Spinal cord (tissue), 10 donors: ENCODE data around the gene EDA. TPM values are rescaled to one million over a fixed set of nuclear protein-coding genes. Genes with fewer than 3 reads are reported as not detected.

ENCODE experiments used
- DNase-seq, 6 donors: peaks; one replicate each; pipeline versions ENCODE4 v3.0.0 to v3.0.0-alpha.2; 2013 to 2015; ENCODE audit warnings: low spot score in 6 of 6, low read depth in 4 of 6
- H3K27ac ChIP-seq: one replicate; pipeline ENCODE4 v1.5.1; 2013; ENCODE audit warnings: low read depth, low read length, control low read depth
- H3K27me3 ChIP-seq: one replicate; pipeline ENCODE4 v1.6.1; 2013; ENCODE audit warnings: low read length; ENCODE audit not compliant: control insufficient read depth, insufficient read depth
- H3K36me3 ChIP-seq: one replicate; pipeline ENCODE4 v1.6.1; 2013; ENCODE audit warnings: low read length; ENCODE audit not compliant: control insufficient read depth, insufficient read depth
- H3K4me1 ChIP-seq: one replicate; pipeline ENCODE4 v1.6.1; 2013; ENCODE audit warnings: low read length; ENCODE audit not compliant: control insufficient read depth, insufficient read depth
- H3K4me3 ChIP-seq: one replicate; pipeline ENCODE4 v1.5.1; 2013; ENCODE audit warnings: low read depth, low read length, control low read depth
- H3K9me3 ChIP-seq: one replicate; pipeline ENCODE4 v1.6.1; 2013; ENCODE audit warnings: low read length; ENCODE audit not compliant: control insufficient read depth, insufficient read depth
- WGBS: methylation state at CpG from one replicate; pipeline ENCODE4 v1.1.5; 2013; ENCODE audit warnings: missing lambda C conversion rate; ENCODE audit not compliant: insufficient coverage; 5-methylcytosine and 5-hydroxymethylcytosine counted together
- polyA plus RNA-seq, 2 donors: library from polyadenylated mRNA; unstranded; fragments of 120-200 nt; gene quantifications; one replicate each; pipeline ENCODE4 v1.2.1, GENCODE V29; 2013; ENCODE audit not compliant: insufficient read length in 2 of 2
- total RNA-seq, 2 donors: library from RNA; depleted of rRNA in 1 of 2; stranded (reverse); fragments of 120-200 nt in 1 of 2; fragments of >200 nt in 1 of 2; gene quantifications; one replicate each; pipeline versions ENCODE4 v1.2.3 to v1.2.4, GENCODE V29; 2013 to 2014
- donor health status: healthy.

Gene EDA
- total and polyA plus RNA-seq, 4 donors: 3.5 to 15.2 (median 6.9) TPM

- Histone ChIP-seq H3K4me3 (no peak overlapping the region), H3K9me3 (peaks cover 2% of the 10 kb centered on the region), H3K27me3 (no peaks in the 10 kb centered on the region), H3K36me3 (no peaks in the 10 kb centered on the region), H3K4me1 (peaks cover 4% of the 10 kb centered on the region), H3K27ac (no peak overlapping the region)
- DNase-seq: no peak
These were observed 392.0 kb downstream of the EDA start for GRCh38 chrX:70007946-70008345.

GRCh38 chrX:70009049-70009448 is 393.1 kb downstream of the EDA start:
- DNase-seq: no peak
- Histone ChIP-seq H3K27ac (no peak overlapping the region), H3K36me3 (no peaks in the 10 kb centered on the region), H3K9me3 (peaks cover 2% of the 10 kb centered on the region), H3K27me3 (no peaks in the 10 kb centered on the region), H3K4me1 (peaks cover 15% of the 10 kb centered on the region), H3K4me3 (no peak overlapping the region)

GRCh38 chrX:70009970-70010369 is 394.1 kb downstream of the EDA start:
- Histone ChIP-seq H3K4me1 (peaks cover 16% of the 10 kb centered on the region), H3K27ac (no peak overlapping the region), H3K27me3 (no peaks in the 10 kb centered on the region), H3K36me3 (no peaks in the 10 kb centered on the region), H3K4me3 (no peak overlapping the region), H3K9me3 (peaks cover 2% of the 10 kb centered on the region)
- no CpG with 5 or more reads among the region's 2 CpGs for WGBS
- no peak for DNase-seq

GRCh38 chrX:70012756-70013155 is 396.8 kb downstream of the EDA start:
- Histone ChIP-seq H3K27ac (no peak overlapping the region), H3K4me3 (no peak overlapping the region), H3K9me3 (no peaks in the 10 kb centered on the region), H3K27me3 (no peaks in the 10 kb centered on the region), H3K36me3 (no peaks in the 10 kb centered on the region), H3K4me1 (peaks cover 16% of the 10 kb centered on the region)
- DNase-seq: no peak
- 60% methylated on average over 4 of the region's 4 CpGs for WGBS

GRCh38 chrX:70013466-70014381 is 397.8 kb downstream of the EDA start:
- no peaks in the 10 kb centered on the region for H3K36me3 ChIP-seq
- H3K4me1 ChIP-seq: peaks cover 16% of the 10 kb centered on the region
- no peaks in the 10 kb centered on the region for H3K27me3 ChIP-seq
- H3K27ac ChIP-seq: peak overlapping the region; percentile 7
- no peaks in the 10 kb centered on the region for H3K9me3 ChIP-seq
- H3K4me3 ChIP-seq: no peak overlapping the region
- DNase-seq: peak in 2 of 6 donors; percentile 12 to 67
- 56% methylated on average over 5 of the region's 5 CpGs for WGBS

- H3K27ac ChIP-seq: no peak overlapping the region
- H3K27me3 ChIP-seq: no peaks in the 10 kb centered on the region
- WGBS: 60% methylated on average over 1 of the region's 2 CpGs
- no peak overlapping the region for H3K4me3 ChIP-seq
- no peak for DNase-seq
- H3K4me1 ChIP-seq: peaks cover 16% of the 10 kb centered on the region
- H3K9me3 ChIP-seq: no peaks in the 10 kb centered on the region
- H3K36me3 ChIP-seq: no peaks in the 10 kb centered on the region
These were observed 400.6 kb downstream of the EDA start for GRCh38 chrX:70016513-70016912.

- Histone ChIP-seq H3K4me1 (no peaks in the 10 kb centered on the region), H3K27ac (no peak overlapping the region), H3K4me3 (no peak overlapping the region), H3K36me3 (no peaks in the 10 kb centered on the region), H3K9me3 (no peaks in the 10 kb centered on the region), H3K27me3 (peaks cover 4% of the 10 kb centered on the region)
- no peak for DNase-seq
- WGBS: no CpG with 5 or more reads among the region's 4 CpGs
These were observed 406.7 kb downstream of the EDA start for GRCh38 chrX:70022616-70023015.

- peaks cover 4% of the 10 kb centered on the region for H3K27me3 ChIP-seq
- H3K27ac ChIP-seq: no peak overlapping the region
- peak in 1 of 6 donors; percentile 45 for DNase-seq
- H3K9me3 ChIP-seq: no peaks in the 10 kb centered on the region
- H3K4me3 ChIP-seq: no peak overlapping the region
- H3K36me3 ChIP-seq: no peaks in the 10 kb centered on the region
- no peaks in the 10 kb centered on the region for H3K4me1 ChIP-seq
- WGBS: 25% methylated on average over 1 of the region's 1 CpG
These were observed 409.6 kb downstream of the EDA start for GRCh38 chrX:70025464-70025863.

GRCh38 chrX:70026112-70026850 is 410.4 kb downstream of the EDA start:
- no peaks in the 10 kb centered on the region for H3K9me3 ChIP-seq
- H3K27ac ChIP-seq: no peak overlapping the region
- no peaks in the 10 kb centered on the region for H3K4me1 ChIP-seq
- WGBS: 60% methylated on average over 1 of the region's 1 CpG
- DNase-seq: no peak
- H3K27me3 ChIP-seq: peaks cover 4% of the 10 kb centered on the region
- H3K36me3 ChIP-seq: no peaks in the 10 kb centered on the region
- H3K4me3 ChIP-seq: no peak overlapping the region

GRCh38 chrX:70026851-70027200 is 410.9 kb downstream of the EDA start:
- WGBS: 76% methylated on average over 4 of the region's 4 CpGs

More at GRCh38 chrX:70026851-70027200, 410.9 kb downstream of the EDA start:
- Histone ChIP-seq H3K4me1 (no peaks in the 10 kb centered on the region), H3K4me3 (no peak overlapping the region), H3K27ac (no peak overlapping the region), H3K36me3 (no peaks in the 10 kb centered on the region), H3K27me3 (peaks cover 4% of the 10 kb centered on the region), H3K9me3 (no peaks in the 10 kb centered on the region)
- DNase-seq: no peak
